GM19452 (cell line): ENCODE measurements around the gene TYMP.

ENCODE experiments used
- ATAC-seq: cut with Tn5 transposase; IDR thresholded peaks from one replicate; pipeline ENCODE4 v1.9.1; 2021; ENCODE audit not compliant: unreplicated experiment

TYMP gene

DNA sequence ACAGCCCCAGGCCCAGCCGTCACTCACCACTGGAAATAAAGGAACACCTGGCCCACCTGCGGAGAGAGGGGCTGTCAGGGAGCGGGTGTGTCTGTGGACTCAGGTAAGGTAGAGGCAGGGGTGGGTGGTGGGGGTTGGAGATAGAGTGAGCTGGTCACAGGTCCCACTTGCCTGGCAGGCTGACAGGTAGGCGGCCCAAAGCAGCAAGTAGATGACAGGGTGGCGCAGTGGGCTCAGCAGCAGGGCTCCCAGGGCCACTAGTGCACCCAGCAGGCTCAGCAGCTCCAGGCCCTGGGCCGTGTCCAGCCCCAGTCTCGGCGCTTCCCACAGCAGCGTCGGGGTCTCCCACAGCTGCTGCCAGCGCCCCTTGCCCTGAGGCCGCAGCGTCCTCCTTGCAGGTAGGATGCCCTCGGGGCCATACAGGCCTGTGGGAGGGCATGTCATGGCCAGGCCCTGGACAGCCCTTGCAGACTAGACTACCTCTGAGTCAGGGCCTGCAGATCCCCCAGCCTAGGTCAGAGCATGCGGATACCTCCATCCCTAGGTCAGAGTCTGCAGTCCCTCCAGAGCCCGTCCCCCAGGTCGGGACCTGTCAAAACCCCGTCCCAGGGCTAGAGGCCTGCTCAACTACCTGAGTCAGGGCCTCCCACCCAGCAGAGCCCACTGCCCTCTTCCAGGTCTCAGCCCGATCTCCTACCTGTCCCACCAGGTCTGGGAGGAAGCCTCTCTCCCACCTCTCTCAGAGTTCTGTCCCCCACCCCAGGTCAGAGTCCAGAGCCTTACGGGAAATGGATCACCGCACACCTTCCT, 23.0 kb downstream of the TYMP start:
- ATAC-seq = peak; percentile 4

DNA sequence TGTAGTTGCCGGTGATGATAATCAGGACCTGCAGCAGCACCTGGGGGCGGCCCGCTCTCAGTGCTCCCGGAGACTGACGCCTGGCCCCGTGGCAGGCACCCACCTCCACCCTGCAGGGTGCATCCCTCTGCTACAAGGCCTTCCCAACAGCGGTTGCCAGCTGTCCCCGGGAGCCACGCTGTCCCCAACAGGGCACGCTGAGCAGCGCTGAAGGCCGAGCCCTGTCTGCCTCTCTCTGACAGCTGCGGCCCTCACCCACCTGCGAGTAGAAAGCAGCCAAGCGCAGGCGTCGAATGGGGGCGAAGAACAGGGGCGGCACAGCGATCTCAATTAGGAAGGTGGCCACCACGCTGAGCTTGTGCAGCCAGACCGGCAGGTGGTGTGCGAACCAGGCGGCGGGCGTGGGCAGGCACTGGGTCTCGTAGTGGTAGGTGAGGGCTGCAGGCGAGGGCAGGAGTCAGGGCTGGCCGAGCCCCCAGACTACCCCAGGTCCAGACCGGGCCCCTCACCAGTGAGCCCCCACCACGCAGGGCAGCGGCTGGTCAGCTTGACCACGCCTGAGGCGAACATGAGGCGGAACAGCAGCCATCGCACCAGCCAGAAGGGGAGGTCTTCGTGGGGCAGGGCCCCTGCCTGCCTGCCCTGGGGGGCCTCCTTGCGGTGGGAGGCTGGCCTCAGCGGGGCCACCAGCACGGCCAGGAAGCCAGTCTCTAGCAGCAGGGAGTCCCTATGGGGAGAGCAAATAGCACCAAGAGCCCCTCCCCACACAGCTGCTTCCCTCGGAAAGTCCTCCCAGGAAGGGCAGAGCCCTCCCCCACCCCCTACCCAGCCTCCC, 23.8 kb downstream of the TYMP start:
- ATAC-seq = no peak

DNA sequence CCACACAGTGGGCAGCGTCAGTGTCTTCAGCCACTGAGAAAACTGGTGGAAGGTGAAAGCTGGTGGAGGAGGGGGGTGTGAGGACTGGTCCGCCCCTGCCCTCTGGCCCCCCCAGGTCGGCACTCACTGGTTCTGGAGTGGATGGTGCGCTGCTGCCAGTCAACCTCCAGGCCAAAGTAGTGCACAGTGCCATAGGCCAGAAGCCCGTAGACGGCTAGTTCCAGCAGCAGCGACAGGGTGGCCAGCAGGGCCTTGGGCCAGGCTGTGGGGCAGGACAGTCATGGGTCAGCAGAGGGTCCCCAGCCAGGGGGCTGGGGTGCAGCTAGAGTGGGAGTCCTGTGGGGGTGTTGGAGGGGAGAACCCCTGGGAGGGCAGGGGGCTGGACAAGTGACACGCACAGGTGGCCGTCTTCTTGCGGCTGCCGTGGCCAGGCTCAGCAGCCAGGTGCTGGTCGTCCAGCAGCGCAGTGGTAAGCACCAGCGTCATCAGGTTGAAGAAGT, 24.5 kb downstream of the TYMP start:
- no peak for ATAC-seq

DNA sequence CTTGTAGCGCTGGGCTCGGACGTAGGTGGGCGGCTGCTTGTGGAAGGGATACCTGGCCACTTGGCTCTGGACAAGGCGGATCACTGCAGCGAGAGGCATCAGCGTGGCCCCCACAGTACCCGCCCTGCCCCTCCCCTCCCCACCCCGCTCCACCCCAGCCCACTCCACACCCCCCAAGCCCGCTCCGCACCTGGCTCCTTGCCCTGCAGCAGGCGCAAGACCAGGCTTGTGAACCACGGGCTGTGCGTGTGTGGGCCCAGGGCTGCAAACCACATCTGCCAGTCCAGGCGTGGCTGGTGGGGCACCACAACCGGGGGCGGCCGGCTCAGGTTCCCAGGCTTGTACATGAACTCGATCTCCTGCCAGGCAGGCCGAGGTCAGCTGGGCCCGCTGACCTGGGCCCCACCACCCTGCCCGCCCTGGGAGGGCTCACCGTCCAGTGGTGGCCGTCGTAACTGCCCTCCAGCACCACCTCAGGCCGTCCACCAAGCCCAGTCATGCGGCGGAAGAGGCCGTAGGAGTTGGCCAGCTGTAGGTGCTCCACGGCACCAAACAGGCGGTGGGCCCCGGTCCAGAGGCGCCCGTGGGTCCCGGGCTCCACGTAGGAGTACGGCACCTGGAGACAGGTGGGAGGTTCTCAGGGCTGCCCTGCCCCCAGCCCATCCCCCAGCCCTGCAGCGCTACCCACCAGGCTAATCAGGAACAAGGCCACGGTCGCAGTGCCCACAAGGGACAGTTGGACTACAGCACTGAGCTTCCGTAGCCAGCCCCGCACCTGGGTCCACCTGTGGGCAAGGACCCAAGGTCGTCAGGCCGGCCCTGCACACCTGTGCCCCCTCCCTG, 25.2 kb downstream of the TYMP start:
- ATAC-seq = no peak

DNA sequence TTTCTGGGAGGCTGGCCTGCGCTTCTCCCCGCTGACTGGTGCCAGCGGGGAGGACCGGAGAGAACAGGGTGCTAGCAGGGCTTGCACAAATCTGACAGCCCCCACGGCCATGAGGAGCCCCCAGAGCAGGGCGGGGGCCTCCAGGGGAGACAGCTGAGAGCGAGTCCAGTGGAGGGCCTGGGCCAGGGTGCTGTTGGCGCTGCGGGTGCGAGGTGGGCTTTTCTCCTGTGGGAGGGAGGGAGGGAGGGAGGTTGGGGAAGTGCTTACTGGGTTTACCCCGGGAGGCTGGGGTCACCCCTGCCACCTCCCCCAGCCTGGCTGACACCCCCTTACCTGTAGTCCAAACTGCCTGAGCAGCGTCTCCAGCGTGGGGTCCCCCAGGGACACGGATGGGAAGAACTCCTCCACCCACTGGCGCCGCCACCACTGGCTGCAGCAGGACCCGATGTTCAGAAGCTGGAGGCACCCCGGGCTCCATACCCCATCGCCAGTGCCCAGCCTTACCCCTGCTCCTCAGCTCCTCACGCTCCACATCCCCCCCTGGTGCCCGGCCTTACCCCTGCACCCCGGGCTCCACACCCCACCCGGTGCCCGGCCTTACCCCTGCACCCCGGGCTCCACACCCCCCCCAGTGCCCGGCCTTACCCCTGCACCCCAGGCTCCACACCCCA, 26.2 kb downstream of the TYMP start:
- ATAC-seq = no peak

DNA sequence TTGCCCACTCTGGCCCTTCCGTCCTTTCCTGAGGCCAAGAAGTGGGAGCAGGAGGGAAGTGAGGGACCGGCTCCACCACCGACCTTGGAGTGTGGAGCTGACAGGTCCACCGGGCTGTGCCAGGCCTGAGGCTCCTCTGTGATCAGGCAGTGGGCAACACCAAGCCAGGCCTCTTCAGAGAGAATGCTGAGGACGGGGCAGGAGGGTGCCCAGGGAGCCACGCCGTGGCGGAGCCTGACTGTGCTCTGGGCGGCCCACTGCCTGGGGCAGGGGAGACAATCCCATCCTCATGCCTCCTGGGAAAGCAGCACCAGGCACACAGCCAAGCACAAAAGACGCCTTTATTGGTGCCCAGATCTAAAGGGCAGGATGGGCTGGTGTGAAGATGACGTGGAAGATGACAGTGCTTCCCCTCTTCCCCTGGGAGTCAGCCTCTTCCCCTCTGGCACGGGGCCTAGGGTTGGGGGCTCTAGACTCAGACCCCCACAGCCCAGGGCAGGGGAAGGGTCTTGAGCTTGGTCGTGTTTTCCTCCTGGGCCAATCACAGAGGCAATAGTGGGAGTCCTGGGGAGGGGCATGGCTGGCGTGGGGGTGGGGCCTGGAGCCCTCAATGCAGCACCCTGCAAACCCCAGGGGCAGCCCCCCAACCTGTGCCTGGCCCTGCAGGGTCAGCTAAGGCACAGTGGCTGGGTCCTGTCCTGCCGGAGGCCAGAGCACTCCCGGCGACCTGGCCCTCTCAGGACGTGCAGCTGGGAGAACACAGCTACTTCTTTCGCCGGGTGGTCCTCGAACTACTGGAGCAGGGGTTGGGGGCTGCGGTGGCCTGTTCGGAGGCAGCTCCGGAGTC, 27.0 kb downstream of the TYMP start:
- no peak for ATAC-seq

DNA sequence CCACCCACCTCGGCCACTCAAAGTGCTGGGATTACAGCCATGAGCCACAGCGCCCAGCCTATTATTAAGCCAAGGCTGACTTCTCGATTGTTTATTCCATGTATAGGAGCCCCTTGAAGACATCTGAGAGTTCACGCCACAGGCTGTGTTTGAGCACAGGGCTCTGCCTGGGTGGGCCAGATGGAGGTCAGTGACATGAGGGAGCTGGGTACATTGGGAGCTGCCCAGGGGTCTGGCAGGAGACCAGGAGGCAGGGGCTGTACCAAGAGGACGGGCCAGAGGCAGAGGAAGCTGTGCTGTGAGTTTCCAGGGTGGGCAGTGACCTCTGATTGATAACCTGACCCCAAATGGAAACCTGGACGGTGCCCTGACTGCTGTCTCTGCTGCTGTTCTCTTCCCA, 27.7 kb downstream of the TYMP start:
- ATAC-seq = no peak

DNA sequence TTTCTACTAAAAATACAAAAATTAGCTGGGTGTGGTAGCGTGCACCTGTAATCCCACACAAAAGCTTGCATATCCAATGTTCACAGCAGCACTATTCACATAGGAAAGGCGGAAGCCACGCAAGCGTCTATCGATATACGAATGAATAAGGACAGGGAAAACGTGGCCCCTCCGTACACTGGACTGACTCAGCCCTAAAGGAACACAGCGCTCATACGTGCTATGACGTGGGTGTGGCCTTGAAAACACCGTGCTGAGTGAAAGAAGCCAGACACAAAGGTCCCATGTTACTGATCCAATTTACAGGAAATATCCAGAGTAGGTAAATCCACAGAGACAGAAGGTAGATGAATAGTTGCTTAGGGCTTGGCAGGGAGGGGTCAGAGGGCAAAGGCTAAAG, 29.4 kb downstream of the TYMP start:
- no peak for ATAC-seq

DNA sequence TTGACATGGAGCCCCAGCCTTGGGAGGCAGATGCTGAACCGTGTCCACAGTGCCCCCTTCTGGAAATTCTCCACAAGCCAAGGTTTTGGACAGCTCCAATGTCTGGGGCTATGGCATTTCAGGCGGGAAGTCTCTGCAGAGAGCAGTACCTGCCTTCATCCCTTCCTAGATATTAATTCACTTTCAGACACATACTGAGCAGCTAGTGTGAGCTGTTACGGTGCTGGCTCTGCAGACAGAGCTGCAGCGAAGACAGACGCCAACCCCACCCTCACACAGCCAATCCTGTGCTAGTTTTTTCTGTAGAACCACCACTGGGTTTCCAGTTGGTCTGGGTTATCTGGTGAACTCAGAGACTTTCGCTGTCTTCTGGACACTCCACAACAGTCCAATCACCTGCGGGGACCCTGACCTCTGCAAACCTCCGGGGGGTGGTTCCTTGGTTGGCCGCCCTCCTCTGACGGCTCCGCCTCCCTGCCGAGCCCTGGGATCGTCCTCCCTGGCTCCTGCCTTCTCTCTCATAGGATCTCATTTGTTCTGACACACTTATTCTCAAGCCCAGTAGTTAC, 31.4 kb downstream of the TYMP start:
- no peak for ATAC-seq

DNA sequence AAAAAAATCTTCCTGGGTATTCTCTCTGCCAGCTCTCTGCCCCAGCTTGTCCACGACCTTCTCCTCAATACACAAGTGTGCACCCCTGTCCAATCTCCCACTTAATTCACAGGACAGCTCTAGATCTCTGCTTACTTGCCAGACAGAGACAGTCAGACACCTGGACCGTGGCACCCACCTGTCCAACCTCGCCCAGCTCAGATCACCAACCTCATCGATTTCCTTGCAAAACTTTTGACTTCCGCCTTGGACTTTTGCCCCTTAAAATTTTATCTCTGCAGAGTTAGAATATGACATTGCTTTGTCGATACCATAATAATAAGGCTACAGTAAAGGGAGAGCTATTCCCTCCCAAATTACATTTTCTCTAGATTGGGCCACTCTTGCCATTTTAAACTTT, 32.7 kb downstream of the TYMP start:
- no peak for ATAC-seq

DNA sequence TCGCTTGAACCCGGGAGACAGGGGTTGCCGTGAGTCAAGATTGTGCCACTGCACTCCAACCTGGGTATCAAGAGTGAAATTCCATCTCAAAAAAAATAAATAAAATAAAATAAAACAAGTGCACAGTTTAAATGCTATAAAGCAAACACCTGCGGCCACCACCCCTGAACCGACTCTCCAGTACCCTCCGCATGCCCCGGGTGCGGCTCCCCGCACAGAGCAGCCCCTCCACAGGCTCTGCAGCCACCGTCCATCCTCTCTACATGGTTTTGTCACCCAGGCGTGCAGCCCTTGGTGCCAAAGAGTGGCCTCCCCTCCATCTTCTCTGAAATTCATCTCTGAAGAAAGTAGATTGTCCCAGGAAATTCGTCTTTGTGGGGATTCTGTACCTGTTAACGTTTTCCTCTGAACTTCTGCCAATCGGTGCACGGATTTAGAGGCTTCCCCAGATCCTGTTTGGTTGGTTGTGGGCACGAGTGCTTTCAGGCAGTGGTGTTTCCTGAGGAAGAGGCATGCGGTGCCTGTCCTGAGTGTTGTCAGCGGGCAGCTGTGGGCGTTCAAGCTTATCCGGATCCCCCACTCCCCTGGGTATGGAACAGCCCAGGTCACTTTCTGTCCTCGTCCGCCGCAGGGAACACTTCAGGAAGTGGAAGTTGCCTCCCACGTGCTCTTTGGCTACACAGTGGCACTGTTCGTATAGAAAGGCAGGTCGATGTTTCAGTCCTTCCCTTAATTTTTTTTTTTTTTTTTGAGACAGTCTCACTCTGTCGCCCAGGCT, 39.1 kb downstream of the TYMP start:
- ATAC-seq = no peak

DNA sequence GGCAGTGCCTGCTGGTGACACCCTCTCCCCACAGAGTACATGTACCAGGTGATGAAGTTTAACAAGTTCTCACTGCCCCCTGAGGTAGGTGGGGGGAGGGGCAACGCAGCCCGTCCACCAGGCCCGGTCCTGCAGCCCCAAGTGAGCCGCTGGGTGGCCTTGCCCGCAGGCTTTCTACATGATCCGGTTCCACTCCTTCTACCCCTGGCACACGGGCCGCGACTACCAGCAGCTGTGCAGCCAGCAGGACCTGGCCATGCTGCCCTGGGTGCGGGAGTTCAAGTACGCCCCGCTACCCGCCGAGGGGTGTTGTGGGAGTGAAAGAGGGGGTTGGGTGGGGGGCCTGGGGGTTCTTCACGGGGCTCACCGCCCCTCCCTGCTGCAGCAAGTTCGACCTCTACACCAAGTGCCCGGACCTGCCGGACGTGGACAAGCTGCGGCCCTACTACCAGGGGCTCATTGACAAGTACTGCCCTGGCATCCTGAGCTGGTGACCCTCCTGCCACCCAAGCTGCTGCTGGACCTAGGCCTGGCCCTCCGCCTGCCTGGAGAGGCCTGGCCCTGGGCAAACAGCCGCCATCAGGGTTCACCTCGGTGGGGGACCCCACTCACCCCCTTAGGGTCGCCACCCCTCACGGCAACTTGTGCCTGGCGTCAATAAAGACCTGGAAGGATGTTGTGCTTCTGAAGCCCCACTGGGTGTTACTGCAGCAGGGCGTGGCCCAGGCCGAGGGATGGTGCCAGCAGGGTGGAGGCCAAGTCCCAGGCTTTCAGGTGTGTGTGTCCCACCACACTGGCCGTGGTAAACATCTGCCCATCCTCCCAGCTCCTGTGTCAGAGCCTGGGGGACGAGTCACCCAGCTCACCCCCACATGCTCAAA, 40.2 kb downstream of the TYMP start:
- ATAC-seq = no peak

DNA sequence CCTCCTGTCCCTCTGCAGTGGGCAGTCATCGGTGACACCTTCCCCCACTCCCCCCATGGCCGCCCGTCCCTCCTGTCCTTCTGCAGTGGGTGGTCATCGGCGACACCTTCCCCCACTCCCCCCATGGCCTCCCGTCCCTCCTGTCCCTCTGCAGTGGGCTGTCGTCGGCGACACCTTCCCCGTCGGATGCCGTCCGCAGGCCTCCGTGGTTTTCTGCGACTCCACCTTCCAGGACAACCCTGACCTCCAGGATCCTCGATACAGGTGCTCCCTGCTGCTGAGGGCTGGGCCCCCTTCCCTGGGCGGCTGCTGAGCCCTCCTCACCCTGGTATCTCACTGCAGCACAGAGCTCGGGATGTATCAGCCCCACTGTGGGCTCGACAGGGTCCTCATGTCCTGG, 40.9 kb downstream of the TYMP start:
- no peak for ATAC-seq

DNA sequence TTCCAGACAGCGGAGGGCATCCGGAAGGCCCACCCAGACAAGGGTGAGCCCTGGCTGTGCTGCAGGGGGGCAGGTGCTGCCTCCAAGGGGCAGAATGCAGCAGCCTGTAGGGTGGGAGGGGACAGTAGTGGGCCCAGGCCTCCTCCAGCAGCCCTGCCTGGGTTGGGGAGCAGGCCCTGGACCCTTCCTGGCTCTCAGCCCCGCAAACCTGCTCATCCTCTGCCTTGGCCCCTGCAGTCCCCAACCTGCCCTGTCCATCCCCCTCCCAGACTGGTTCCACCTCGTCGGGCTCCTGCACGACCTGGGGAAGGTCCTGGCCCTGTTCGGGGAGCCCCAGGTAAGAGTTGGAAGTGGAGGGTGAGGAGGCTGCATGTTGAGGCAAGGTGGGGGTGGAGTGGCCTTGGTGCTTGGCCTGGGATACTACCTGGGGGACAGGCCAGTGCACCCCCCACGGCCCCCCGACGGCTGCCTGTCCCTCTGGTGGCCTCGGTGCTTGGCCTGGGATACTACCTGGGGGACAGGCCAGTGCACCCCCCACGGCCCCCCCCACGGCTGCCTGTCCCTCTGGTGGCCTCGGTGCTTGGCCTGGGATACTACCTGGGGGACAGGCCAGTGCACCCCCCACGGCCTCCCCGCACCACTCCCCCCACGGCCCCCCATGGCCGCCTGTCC, 41.7 kb downstream of the TYMP start:
- ATAC-seq = no peak

DNA sequence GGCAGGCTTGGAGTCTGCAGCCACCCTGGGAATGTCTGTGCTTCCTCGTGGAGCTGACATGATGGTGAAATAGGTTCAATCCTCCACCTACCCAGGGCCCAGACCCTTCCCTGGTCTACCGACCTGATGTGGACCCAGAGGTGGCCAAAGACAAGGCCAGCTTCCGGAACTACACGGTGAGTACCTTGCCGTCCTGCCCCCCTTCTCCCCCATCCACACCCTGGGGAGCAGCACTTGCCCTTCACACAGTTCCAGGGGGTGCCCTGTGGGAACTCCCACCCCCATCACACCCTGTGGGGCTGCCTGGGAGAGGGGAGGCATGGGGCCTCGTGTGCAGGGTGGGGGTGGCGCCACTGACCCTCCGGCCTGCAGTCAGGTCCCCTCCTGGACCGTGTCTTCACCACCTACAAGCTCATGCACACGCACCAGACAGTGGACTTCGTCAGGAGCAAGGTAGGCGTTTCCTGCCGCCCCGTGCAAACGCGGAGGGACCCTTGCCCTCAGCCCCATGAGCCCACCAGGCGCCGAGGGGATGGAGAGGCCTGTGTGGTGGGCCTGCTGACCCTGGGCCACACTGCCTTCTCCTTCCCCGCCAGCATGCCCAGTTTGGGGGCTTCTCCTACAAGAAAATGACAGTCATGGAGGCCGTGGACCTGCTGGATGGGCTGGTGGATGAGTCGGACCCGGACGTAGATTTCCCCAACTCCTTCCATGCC, 42.4 kb downstream of the TYMP start:
- no peak for ATAC-seq

DNA sequence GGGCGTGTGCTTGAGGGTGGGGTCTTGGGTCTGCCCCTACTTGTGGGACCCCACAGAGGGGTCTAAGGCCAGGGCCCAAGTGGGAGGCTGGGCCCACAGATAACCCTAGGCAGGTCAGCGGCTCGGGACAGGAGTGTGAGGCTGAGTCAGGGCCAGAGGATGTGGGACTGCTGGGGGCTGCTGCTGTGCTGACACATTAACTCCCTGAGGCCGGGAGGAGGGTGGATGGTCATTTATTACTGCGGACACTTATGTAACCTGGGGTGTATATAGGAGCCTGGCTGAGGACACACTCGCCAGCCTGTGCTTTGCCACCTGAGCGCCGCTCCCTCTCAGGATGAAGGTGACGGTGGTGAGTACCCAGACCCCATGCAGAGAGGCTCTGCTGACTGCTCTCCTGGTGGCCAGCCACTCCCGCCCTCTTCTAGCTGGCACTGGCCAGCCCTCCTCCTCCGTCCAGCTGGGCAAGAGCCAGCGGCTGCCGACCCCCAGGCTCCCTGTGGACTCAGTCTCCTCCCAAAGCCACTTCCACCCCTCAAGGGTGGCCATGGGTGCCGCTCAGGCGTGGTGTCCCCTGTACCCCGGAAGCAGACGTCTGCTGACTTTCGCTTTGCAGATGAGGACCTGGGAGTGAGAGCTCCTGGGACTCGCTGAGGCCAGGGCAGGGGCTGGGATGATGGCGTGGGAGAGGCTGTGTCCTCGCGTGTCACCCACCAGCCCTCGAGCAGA, 43.1 kb downstream of the TYMP start, which contains the start of gene MIOX:
MIOX (plus strand) TSS at position 299 of the 729 bp plus-strand sequence; CDS start at position 338, 39 bp downstream.
- no peak for ATAC-seq
